Posterior vena cava (tissue), 2 donors: Measurements from ENCODE around the gene NMBR. TPM values are rescaled to one million over a fixed set of nuclear protein-coding genes. Genes with fewer than 3 reads are reported as not detected.
"Not testable (repeated sequence)": the region's sequence is repeated elsewhere in the genome, so short reads cannot be mapped to it uniquely, and the experiment has no call there.

Source experiments
- DNase-seq: peaks from one replicate; pipeline ENCODE4 v3.0.0-alpha.2; 2020; ENCODE audit warnings: low spot score
- intact Hi-C, 2 donors: fragments of 100-400 bp; cut with DNase I; formaldehyde crosslinking; loops; one replicate each; pipeline versions ENCODE4 v1.14.1 to v1.14.2; 2022 to 2023
- total RNA-seq, 2 donors: library from RNA; stranded (reverse); fragmentation: NEBNext Ultra II Directional; extraction: Animal tissue kit (Norgen Biotek cat#: 25700); gene quantifications; one replicate each; pipeline ENCODE4 v1.2.1, GENCODE V29; 2021
- donor health status: DM: yes; HTN: yes; CAD: no.
- donor health status: DM: yes; HTN: yes; CAD: no.

The NMBR gene
- total RNA-seq, 2 donors from 2014 or later = not detected

- intact Hi-C loops = no loop called here
- no peak for DNase-seq
Measured at GRCh38 chr6:142075516-142076101, 71.3 kb downstream of the NMBR start.

- no peak for DNase-seq
- intact Hi-C loops = no loop called here
Measured at GRCh38 chr6:142074516-142074915, 72.4 kb downstream of the NMBR start.

GRCh38 chr6:142071981-142072380, 74.9 kb downstream of the NMBR start:
- intact Hi-C loops = no loop called here

GRCh38 chr6:142068416-142068815, 78.5 kb downstream of the NMBR start:
- DNase-seq = no peak
- intact Hi-C loops = no loop called here

More at GRCh38 chr6:142071981-142072380, 74.9 kb downstream of the NMBR start:
- DNase-seq = no peak

GRCh38 chr6:142062861-142063260, 84.1 kb downstream of the NMBR start:
- intact Hi-C loops, DNase-seq: not testable (repeated sequence)

GRCh38 chr6:142058551-142059290, 88.2 kb downstream of the NMBR start:
- DNase-seq = no peak
- intact Hi-C loops = no loop called here

- DNase-seq = no peak
Measured at GRCh38 chr6:142055219-142055618, 91.7 kb downstream of the NMBR start.

GRCh38 chr6:142051404-142051803, 95.5 kb downstream of the NMBR start:
- DNase-seq = no peak
- intact Hi-C loops = no loop called here

More at GRCh38 chr6:142055219-142055618, 91.7 kb downstream of the NMBR start:
- intact Hi-C loops = no loop called here

GRCh38 chr6:142048593-142048980, 98.3 kb downstream of the NMBR start:
- no peak for DNase-seq
- intact Hi-C loops = no loop called here

- intact Hi-C loops = no loop called here
- DNase-seq = no peak
Measured at GRCh38 chr6:142047934-142048592, 98.9 kb downstream of the NMBR start.

GRCh38 chr6:142045380-142046278, 101.3 kb downstream of the NMBR start:
- intact Hi-C loops = no loop called here
- no peak for DNase-seq

- no peak for DNase-seq
- intact Hi-C loops = no loop called here
Measured at GRCh38 chr6:142035890-142036289, 111.0 kb downstream of the NMBR start.

- no peak for DNase-seq
- intact Hi-C loops = no loop called here
Measured at GRCh38 chr6:142031035-142031434, 115.9 kb downstream of the NMBR start.

- no peak for DNase-seq
- intact Hi-C loops = no loop called here
Measured at GRCh38 chr6:142030115-142030619, 116.8 kb downstream of the NMBR start.

- intact Hi-C loops = no loop called here
- DNase-seq = no peak
Measured at GRCh38 chr6:142028527-142028926, 118.4 kb downstream of the NMBR start.

GRCh38 chr6:142027804-142028203, 119.1 kb downstream of the NMBR start:
- intact Hi-C loops, DNase-seq: not testable (repeated sequence)

- intact Hi-C loops = no loop called here
- DNase-seq = no peak
Measured at GRCh38 chr6:142027074-142027473, 119.8 kb downstream of the NMBR start.

- intact Hi-C loops = no loop called here
- no peak for DNase-seq
Measured at GRCh38 chr6:142026471-142026870, 120.5 kb downstream of the NMBR start.
